ENCODE measurements around the gene MAPK9. TPM values are rescaled to one million over a fixed set of nuclear protein-coding genes. Genes with fewer than 3 reads are reported as not detected.

Gene MAPK9
- total RNA-seq, 1 experiment from 2014 or later = 38.6 TPM

- Histone ChIP-seq H2AFZ (ENCODE audit: low read length) (no peak overlapping the region), H3K79me1 (ENCODE audit: insufficient read depth, low read depth, low read length, poor library complexity, severe bottlenecking) (no peaks in the 10 kb centered on the region), H2BK20ac (ENCODE audit: low read depth, low read length, poor library complexity, severe bottlenecking) (no peak overlapping the region), H2AK5ac (ENCODE audit: insufficient read length, low read length) (no peak overlapping the region), H3K56ac (ENCODE audit: insufficient read length, low read depth, low read length) (no peak overlapping the region), H4K5ac (ENCODE audit: insufficient read length, low read depth, low read length) (no peak overlapping the region), H4K20me1 (ENCODE audit: control insufficient read depth, insufficient read depth, insufficient read length) (no peaks in the 10 kb centered on the region), H3K18ac (ENCODE audit: insufficient read length, low read depth, low read length) (no peak overlapping the region), H2BK15ac (ENCODE audit: low read depth, low read length) (no peak overlapping the region), H2BK12ac (ENCODE audit: insufficient read length, low read depth, low read length) (no peak overlapping the region), H4K91ac (ENCODE audit: insufficient read length, low read depth, low read length) (no peak overlapping the region), H3T11ph (ENCODE audit: low read length) (no peak overlapping the region), H3K14ac (ENCODE audit: insufficient read depth, low read length) (no peak overlapping the region), H2BK5ac (ENCODE audit: insufficient read length, low read length) (no peak overlapping the region), H2BK120ac (ENCODE audit: low read depth, low read length, poor library complexity, severe bottlenecking) (no peak overlapping the region), H3K23me2 (ENCODE audit: insufficient read length, low read depth, low read length, poor library complexity, severe bottlenecking) (no peaks in the 10 kb centered on the region), H4K8ac (replicated peaks; ENCODE audit: insufficient read length, low read depth, low read length) (peak overlapping the region; percentile 6), H3K4me2 (ENCODE audit: insufficient read depth, insufficient read length, low read length) (no peak overlapping the region), H3K79me2 (ENCODE audit: insufficient read depth, low read length) (no peaks in the 10 kb centered on the region), H3K4me1 (ENCODE audit: insufficient read depth, low read length) (no peaks in the 10 kb centered on the region), H3K4ac (ENCODE audit: low read depth, low read length) (no peak overlapping the region), H3K23ac (ENCODE audit: insufficient read length, low read depth, low read length) (no peak overlapping the region), H3K9me3 (ENCODE audit: control insufficient read depth, low read depth, low read length) (no peaks in the 10 kb centered on the region), H3K9ac (ENCODE audit: extremely low read depth, insufficient read length, low read length) (no peak overlapping the region), H3K27ac (ENCODE audit: insufficient read length, low read depth, low read length) (no peak overlapping the region), H3K27me3 (ENCODE audit: insufficient read depth, low read length) (peaks cover under 1% of the 10 kb centered on the region; the same call in 1 of the 2 replicates)
- DNase-seq = no peak
- H3K27me3 Mint-ChIP-seq (ENCODE audit: low read depth) = peaks cover 26% of the 10 kb centered on the region
- no CpG with 5 or more reads among the region's 4 CpGs for WGBS (ENCODE audit: extremely low coverage, insufficient read length, low lambda C conversion rate)
- H3K4me1 Mint-ChIP-seq = peaks cover 3 to 5% of the 10 kb centered on the region in 2 experiments; a peak in 3 of 4 replicates
- H3K36me3 Mint-ChIP-seq (ENCODE audit: insufficient read depth in 1 of 3, low read depth in 3 of 3) = no peaks in the 10 kb centered on the region; a peak in 1 of 7 replicates
- H3K4me3 Mint-ChIP-seq = no peak overlapping the region
- no peak for TF ChIP-seq CTCF (conservative IDR thresholded peaks at IDR 0.05)
- H3K27ac Mint-ChIP-seq = no peak overlapping the region
- H3K9me3 Mint-ChIP-seq = peaks cover 4 to 12% of the 10 kb centered on the region in 2 experiments; a peak in 4 of 5 replicates
Observed at GRCh38 chr5:180213256-180213600, 78.7 kb downstream of the MAPK9 start.

Data from H9 (cell line).